Thyroid gland (tissue), 4 donors: Measurements from ENCODE around the gene CSPG4. TPM values are rescaled to one million over a fixed set of nuclear protein-coding genes. Genes with fewer than 3 reads are reported as not detected.

Source experiments
- DNase-seq, 2 donors: peaks; one replicate each; pipeline ENCODE4 v3.0.0-alpha.2; 2019
- H3K27ac ChIP-seq, 3 donors: fragments of 200-600 bp; sonication (generic); 1 replicate in 2 of 3; 2 replicates in 1 of 3; pipeline ENCODE4 v1.5.1; 2016 to 2019; ENCODE audit warnings: mild to moderate bottlenecking in 1 of 3, moderate library complexity in 1 of 3
- H3K27me3 ChIP-seq: fragments of 200-600 bp; sonication (generic); one replicate; pipeline ENCODE4 v1.5.1; 2019
- H3K36me3 ChIP-seq, 2 donors: fragments of 200-600 bp; sonication (generic); one replicate each; pipeline ENCODE4 v1.5.1; 2016 to 2019
- H3K4me1 ChIP-seq, 2 donors: fragments of 200-600 bp; sonication (generic); one replicate each; pipeline ENCODE4 v1.5.1; 2017 to 2019
- H3K4me3 ChIP-seq, 3 donors: fragments of 200-600 bp; sonication (generic); replicated peaks in 1 of 3; 1 replicate in 2 of 3; 2 replicates in 1 of 3; pipeline ENCODE4 v1.5.1; 2016; ENCODE audit warnings: mild to moderate bottlenecking in 1 of 3
- H3K9me3 ChIP-seq: fragments of 200-600 bp; sonication (generic); one replicate; pipeline ENCODE4 v1.5.1; 2017
- POLR2A ChIP-seq, 2 donors: fragments of 450-650 bp; IDR thresholded peaks; one replicate each; pipeline ENCODE4 v1.6.1; 2017; ENCODE audit warnings: antibody characterized with exemption in 2 of 2, mild to moderate bottlenecking in 2 of 2, moderate library complexity in 1 of 2
- WGBS, 2 donors: methylation state at CpG; one replicate each; pipeline ENCODE4 v1.1.5; 2017; 5-methylcytosine and 5-hydroxymethylcytosine counted together
- intact Hi-C: fragments of 100-400 bp; cut with DNase I; formaldehyde crosslinking; loops from one replicate; pipeline ENCODE4 v1.15.1; 2023
- total RNA-seq, 4 donors: library from RNA; depleted of rRNA; stranded (reverse); fragments of >200 nt; gene quantifications; one replicate each; pipeline ENCODE4 v1.2.3, GENCODE V29; 2016
- TF ChIP-seq, protein P1 (sequence below), 6 experiments: fragments of 200-600 bp in 3 of 6; fragments of 450-650 bp in 3 of 6; sonication (generic) in 3 of 6; IDR thresholded peaks; one replicate each; pipeline ENCODE4 v1.5.1; 2016 to 2019; ENCODE audit warnings: antibody characterized with exemption in 6 of 6, mild to moderate bottlenecking in 2 of 6, inconsistent platforms in 1 of 6, moderate library complexity in 1 of 6

The CSPG4 gene
- total RNA-seq, 4 donors from 2014 or later = 2.4 to 10.5 (median 3.2) TPM

DNA sequence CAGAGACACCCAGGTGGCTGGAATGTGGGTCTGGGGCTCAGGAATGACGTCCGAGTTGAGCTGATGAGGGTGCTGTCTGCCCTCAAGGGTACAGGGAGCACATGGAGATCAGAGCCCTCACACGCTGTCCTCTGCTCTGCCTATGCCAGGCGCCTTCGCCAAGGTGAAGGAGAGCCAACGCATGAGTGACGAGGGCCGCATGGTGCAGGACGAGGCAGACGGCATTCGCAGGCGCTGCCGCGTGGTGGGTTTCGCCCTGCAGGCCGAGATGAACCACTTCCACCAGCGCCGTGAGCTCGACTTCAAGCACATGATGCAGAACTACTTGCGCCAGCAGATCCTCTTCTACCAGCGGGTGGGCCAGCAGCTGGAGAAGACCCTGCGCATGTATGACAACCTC, 55.8 kb downstream of the CSPG4 start:
- Histone ChIP-seq H3K4me1 (peaks cover 38 to 77% of the 10 kb centered on the region in 2 donors), H3K27ac (no peak overlapping the region), H3K9me3 (no peaks in the 10 kb centered on the region), H3K4me3 (no peak overlapping the region), H3K36me3 (peaks cover 0 to 7% of the 10 kb centered on the region in 2 donors), H3K27me3 (no peaks in the 10 kb centered on the region)
- WGBS, 2 donors = 92% methylated on average over 20 to 22 of the region's 22 CpGs
- intact Hi-C loops = loop anchor here (10.0 kb wide), 1 partner anchor 292 kb away; the partner anchor contains the start of gene MAN2C1
- TF ChIP-seq POLR2A (IDR thresholded peaks at IDR 0.05) = no peak
- TF ChIP-seq, protein P1, sequence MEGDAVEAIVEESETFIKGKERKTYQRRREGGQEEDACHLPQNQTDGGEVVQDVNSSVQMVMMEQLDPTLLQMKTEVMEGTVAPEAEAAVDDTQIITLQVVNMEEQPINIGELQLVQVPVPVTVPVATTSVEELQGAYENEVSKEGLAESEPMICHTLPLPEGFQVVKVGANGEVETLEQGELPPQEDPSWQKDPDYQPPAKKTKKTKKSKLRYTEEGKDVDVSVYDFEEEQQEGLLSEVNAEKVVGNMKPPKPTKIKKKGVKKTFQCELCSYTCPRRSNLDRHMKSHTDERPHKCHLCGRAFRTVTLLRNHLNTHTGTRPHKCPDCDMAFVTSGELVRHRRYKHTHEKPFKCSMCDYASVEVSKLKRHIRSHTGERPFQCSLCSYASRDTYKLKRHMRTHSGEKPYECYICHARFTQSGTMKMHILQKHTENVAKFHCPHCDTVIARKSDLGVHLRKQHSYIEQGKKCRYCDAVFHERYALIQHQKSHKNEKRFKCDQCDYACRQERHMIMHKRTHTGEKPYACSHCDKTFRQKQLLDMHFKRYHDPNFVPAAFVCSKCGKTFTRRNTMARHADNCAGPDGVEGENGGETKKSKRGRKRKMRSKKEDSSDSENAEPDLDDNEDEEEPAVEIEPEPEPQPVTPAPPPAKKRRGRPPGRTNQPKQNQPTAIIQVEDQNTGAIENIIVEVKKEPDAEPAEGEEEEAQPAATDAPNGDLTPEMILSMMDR (IDR thresholded peaks at IDR 0.05) = no peak
- DNase-seq = no peak

DNA sequence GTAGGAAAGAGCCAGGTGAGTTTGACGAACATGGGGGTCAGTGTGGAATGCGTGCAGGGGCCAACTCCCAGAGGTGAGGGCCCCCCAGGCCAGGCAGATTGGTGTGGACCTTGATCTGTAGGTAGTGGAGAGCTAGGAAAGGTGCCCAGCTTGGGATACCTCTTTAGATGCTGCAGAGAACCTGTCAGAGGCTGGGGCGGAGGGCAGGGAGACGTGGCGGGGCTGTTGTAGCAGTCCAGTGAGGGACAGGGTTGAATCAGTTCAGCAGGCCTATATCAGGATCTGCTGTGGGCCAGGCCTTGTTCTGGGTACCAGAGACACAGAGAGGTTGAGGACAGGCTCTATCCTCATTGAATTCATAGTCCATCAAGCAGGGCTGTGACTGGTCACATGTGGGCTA, 56.3 kb downstream of the CSPG4 start:
- intact Hi-C loops = loop anchor here (10.0 kb wide), 1 partner anchor 292 kb away; the partner anchor contains the start of gene MAN2C1
- H3K36me3 ChIP-seq = peaks cover 0 to 7% of the 10 kb centered on the region in 2 donors
- no peaks in the 10 kb centered on the region for H3K9me3 ChIP-seq
- 89 to 91% methylated on average over 5 of the region's 5 CpGs for WGBS, 2 donors
- TF ChIP-seq, protein P1 (IDR thresholded peaks at IDR 0.05) = no peak
- TF ChIP-seq POLR2A (IDR thresholded peaks at IDR 0.05) = no peak
- H3K27ac ChIP-seq = no peak overlapping the region
- H3K27me3 ChIP-seq = no peaks in the 10 kb centered on the region
- H3K4me3 ChIP-seq = no peak overlapping the region
- H3K4me1 ChIP-seq = peaks cover 38 to 77% of the 10 kb centered on the region in 2 donors
- no peak for DNase-seq

- peak overlapping the region in 1 of 3 donors; percentile 23 for H3K27ac ChIP-seq
- no peak for TF ChIP-seq POLR2A (IDR thresholded peaks at IDR 0.05)
- TF ChIP-seq, protein P1 (IDR thresholded peaks at IDR 0.05) = no peak
- WGBS, 2 donors = 57 to 68% methylated on average over 4 of the region's 4 CpGs
- H3K4me3 ChIP-seq = no peak overlapping the region
- H3K4me1 ChIP-seq = peaks cover 40 to 78% of the 10 kb centered on the region in 2 donors
- H3K9me3 ChIP-seq = no peaks in the 10 kb centered on the region
- peak; percentile 60 to 63 for DNase-seq
- no peaks in the 10 kb centered on the region for H3K27me3 ChIP-seq
- intact Hi-C loops = loop anchor here (10.0 kb wide), 1 partner anchor 291 kb away; the partner anchor contains the start of gene MAN2C1
- peaks cover 0 to 7% of the 10 kb centered on the region in 2 donors for H3K36me3 ChIP-seq
Observed at GRCh38 chr15:75655931-75656330, 56.7 kb downstream of the CSPG4 start.

- Histone ChIP-seq H3K27me3 (no peaks in the 10 kb centered on the region), H3K36me3 (peaks cover 7% of the 10 kb centered on the region in 2 donors), H3K4me3 (no peak overlapping the region), H3K9me3 (no peaks in the 10 kb centered on the region), H3K4me1 (peaks cover 40 to 78% of the 10 kb centered on the region in 2 donors), H3K27ac (peak overlapping the region in 1 of 3 donors; percentile 23)
- DNase-seq = no peak
- TF ChIP-seq POLR2A (IDR thresholded peaks at IDR 0.05) = no peak
- TF ChIP-seq, protein P1 (IDR thresholded peaks at IDR 0.05) = no peak
- WGBS, 2 donors = 84 to 91% methylated on average over 3 to 4 of the region's 4 CpGs
- intact Hi-C loops = loop anchor here (10.0 kb wide), 1 partner anchor 290 kb away; the partner anchor contains the start of gene MAN2C1
Observed at GRCh38 chr15:75654201-75654907, 58.3 kb downstream of the CSPG4 start.

DNA sequence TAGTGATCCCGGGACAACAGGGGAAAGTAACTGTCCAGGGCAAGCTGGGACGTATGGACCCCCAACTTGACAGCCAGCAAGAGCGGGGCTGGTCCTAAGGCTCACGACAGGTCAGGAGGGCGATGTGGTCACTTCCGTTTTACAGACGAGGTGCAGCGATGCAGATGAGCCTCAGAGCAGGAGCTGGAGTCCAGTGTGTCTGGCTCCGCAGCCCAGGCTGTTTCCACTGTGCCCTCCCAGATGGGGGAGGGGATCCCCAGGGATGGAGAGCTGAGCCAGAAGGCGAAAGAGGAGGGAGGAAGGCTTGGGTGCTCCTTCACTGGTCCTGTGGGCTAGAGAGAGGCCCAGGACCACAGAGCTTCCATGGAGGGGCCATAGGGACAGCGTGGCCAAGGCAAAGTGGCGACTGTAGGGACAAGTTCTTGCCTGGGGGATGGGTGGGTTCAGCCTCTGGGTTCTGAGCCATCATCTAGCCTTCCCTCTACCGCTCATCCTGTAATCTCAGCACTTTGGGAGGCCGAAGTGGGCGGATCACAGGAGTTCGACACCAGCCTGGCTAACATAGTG, 59.2 kb downstream of the CSPG4 start:
- no peaks in the 10 kb centered on the region for H3K9me3 ChIP-seq
- H3K4me3 ChIP-seq = no peak overlapping the region
- intact Hi-C loops = loop anchor here (10.0 kb wide), 1 partner anchor 289 kb away; the partner anchor contains the start of gene MAN2C1
- no peak for DNase-seq
- WGBS, 2 donors = 88 to 91% methylated on average over 14 to 16 of the region's 16 CpGs
- no peaks in the 10 kb centered on the region for H3K27me3 ChIP-seq
- peaks cover 7% of the 10 kb centered on the region in 2 donors for H3K36me3 ChIP-seq
- TF ChIP-seq, protein P1 (IDR thresholded peaks at IDR 0.05) = no peak
- no peak for TF ChIP-seq POLR2A (IDR thresholded peaks at IDR 0.05)
- H3K4me1 ChIP-seq = peaks cover 41 to 78% of the 10 kb centered on the region in 2 donors
- no peak overlapping the region for H3K27ac ChIP-seq
